ENCODE data around the gene HDGFL1. TPM values are rescaled to one million over a fixed set of nuclear protein-coding genes. Genes with fewer than 3 reads are reported as not detected.

Gene HDGFL1
- total RNA-seq, 1 experiment from 2014 or later: not detected

GRCh38 chr6:22580337-22580736, 11.0 kb downstream of the HDGFL1 start:
- Mint-ChIP-seq H3K9me3 (no peaks in the 10 kb centered on the region), H3K4me1 (peaks cover 45% of the 10 kb centered on the region), H3K27ac (no peak overlapping the region), H3K36me3 (no peaks in the 10 kb centered on the region), H3K4me3 (no peak overlapping the region), H3K27me3 (ENCODE audit: low read depth) (no peaks in the 10 kb centered on the region)
- ATAC-seq: no peak
- ChIA-PET CTCF (no interaction called here), POLR2A (interaction anchor here (0.6 kb wide), 1 partner anchor 84 kb away, joined by 5 read pairs; no protein-coding TSS in a partner anchor)
- no peak for DNase-seq (ENCODE audit: low spot score)
- TF ChIP-seq KAT7 (CRISPR knock-in tag; IDR thresholded peaks at IDR 0.05; ENCODE audit: borderline replicate concordance) (no peak), ZNF425 (CRISPR knock-in tag; conservative IDR thresholded peaks at IDR 0.05) (no peak), CTCF (IDR thresholded peaks at IDR 0.05) (no peak), ZBTB21 (CRISPR knock-in tag; IDR thresholded peaks at IDR 0.05; ENCODE audit: borderline replicate concordance) (no peak), NFATC4 (CRISPR knock-in tag; IDR thresholded peaks at IDR 0.05) (no peak), GRHL2 (CRISPR knock-in tag; IDR thresholded peaks at IDR 0.05; ENCODE audit: insufficient replicate concordance, severe bottlenecking) (no peak), CREB1 (CRISPR knock-in tag; IDR thresholded peaks at IDR 0.05) (no peak), NR1H2 (CRISPR knock-in tag; IDR thresholded peaks at IDR 0.05) (no peak), SP1 (CRISPR knock-in tag; conservative IDR thresholded peaks at IDR 0.05) (no peak), ZNF232 (CRISPR knock-in tag; IDR thresholded peaks at IDR 0.05) (no peak), ELF4 (CRISPR knock-in tag; IDR thresholded peaks at IDR 0.05; ENCODE audit: low read depth) (no peak), ZNF121 (CRISPR knock-in tag; IDR thresholded peaks at IDR 0.05) (no peak), HMGA2 (CRISPR knock-in tag; IDR thresholded peaks at IDR 0.05) (no peak), ZNF263 (CRISPR knock-in tag; IDR thresholded peaks at IDR 0.05; ENCODE audit: low read depth) (no peak), MAX (CRISPR knock-in tag; IDR thresholded peaks at IDR 0.05) (no peak)
- TF ChIP-seq, protein P1, sequence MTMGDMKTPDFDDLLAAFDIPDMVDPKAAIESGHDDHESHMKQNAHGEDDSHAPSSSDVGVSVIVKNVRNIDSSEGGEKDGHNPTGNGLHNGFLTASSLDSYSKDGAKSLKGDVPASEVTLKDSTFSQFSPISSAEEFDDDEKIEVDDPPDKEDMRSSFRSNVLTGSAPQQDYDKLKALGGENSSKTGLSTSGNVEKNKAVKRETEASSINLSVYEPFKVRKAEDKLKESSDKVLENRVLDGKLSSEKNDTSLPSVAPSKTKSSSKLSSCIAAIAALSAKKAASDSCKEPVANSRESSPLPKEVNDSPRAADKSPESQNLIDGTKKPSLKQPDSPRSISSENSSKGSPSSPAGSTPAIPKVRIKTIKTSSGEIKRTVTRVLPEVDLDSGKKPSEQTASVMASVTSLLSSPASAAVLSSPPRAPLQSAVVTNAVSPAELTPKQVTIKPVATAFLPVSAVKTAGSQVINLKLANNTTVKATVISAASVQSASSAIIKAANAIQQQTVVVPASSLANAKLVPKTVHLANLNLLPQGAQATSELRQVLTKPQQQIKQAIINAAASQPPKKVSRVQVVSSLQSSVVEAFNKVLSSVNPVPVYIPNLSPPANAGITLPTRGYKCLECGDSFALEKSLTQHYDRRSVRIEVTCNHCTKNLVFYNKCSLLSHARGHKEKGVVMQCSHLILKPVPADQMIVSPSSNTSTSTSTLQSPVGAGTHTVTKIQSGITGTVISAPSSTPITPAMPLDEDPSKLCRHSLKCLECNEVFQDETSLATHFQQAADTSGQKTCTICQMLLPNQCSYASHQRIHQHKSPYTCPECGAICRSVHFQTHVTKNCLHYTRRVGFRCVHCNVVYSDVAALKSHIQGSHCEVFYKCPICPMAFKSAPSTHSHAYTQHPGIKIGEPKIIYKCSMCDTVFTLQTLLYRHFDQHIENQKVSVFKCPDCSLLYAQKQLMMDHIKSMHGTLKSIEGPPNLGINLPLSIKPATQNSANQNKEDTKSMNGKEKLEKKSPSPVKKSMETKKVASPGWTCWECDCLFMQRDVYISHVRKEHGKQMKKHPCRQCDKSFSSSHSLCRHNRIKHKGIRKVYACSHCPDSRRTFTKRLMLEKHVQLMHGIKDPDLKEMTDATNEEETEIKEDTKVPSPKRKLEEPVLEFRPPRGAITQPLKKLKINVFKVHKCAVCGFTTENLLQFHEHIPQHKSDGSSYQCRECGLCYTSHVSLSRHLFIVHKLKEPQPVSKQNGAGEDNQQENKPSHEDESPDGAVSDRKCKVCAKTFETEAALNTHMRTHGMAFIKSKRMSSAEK (CRISPR knock-in tag; IDR thresholded peaks at IDR 0.05; ENCODE audit: borderline replicate concordance): no peak
- TF ChIP-seq, protein P2, sequence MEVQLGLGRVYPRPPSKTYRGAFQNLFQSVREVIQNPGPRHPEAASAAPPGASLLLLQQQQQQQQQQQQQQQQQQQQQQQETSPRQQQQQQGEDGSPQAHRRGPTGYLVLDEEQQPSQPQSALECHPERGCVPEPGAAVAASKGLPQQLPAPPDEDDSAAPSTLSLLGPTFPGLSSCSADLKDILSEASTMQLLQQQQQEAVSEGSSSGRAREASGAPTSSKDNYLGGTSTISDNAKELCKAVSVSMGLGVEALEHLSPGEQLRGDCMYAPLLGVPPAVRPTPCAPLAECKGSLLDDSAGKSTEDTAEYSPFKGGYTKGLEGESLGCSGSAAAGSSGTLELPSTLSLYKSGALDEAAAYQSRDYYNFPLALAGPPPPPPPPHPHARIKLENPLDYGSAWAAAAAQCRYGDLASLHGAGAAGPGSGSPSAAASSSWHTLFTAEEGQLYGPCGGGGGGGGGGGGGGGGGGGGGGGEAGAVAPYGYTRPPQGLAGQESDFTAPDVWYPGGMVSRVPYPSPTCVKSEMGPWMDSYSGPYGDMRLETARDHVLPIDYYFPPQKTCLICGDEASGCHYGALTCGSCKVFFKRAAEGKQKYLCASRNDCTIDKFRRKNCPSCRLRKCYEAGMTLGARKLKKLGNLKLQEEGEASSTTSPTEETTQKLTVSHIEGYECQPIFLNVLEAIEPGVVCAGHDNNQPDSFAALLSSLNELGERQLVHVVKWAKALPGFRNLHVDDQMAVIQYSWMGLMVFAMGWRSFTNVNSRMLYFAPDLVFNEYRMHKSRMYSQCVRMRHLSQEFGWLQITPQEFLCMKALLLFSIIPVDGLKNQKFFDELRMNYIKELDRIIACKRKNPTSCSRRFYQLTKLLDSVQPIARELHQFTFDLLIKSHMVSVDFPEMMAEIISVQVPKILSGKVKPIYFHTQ (CRISPR knock-in tag; IDR thresholded peaks at IDR 0.05): no peak
